ENCODE data around the gene VASP. TPM values are rescaled to one million over a fixed set of nuclear protein-coding genes. Genes with fewer than 3 reads are reported as not detected.
A peak's percentile ranks its signal among the peaks of the same experiment; 100 is the strongest.

Gene VASP
- total and polyA plus RNA-seq, 9 of the 15 experiments (the other 6 are each of a cell fraction or from before 2014, with no cell fraction given) = 16.7 to 261 (median 112) TPM

GRCh38 chr19:45468159-45468651 is 39.1 kb upstream of the VASP start (continued):
- TF ChIP-seq PBX2 (CRISPR knock-in tag; IDR thresholded peaks at IDR 0.05; ENCODE audit: low read depth) (no peak), PBX2 (tag; conservative IDR thresholded peaks at IDR 0.05; ENCODE audit: low read depth) (no peak), TBL1XR1 (IDR thresholded peaks at IDR 0.05; ENCODE audit: low read length in 2 of 2) (0 out of 4 replicates have a peak, but pooled peaks of 1 of the 2 experiments have one; percentile 46), NBN (IDR thresholded peaks at IDR 0.05; ENCODE audit: low read depth) (no peak), SUPT5H (IDR thresholded peaks at IDR 0.05) (0 out of 2 replicates have a peak, but pooled peaks have one; percentile 4), JUNB (CRISPR knock-in tag; conservative IDR thresholded peaks at IDR 0.05) (no peak), MBD2 (IDR thresholded peaks at IDR 0.05; ENCODE audit: borderline replicate concordance, low read depth) (no peak), POLR3A (IDR thresholded peaks at IDR 0.05; ENCODE audit: borderline replicate concordance, extremely low read depth, insufficient read depth, insufficient read length) (no peak), ZFP30 (CRISPR knock-in tag; IDR thresholded peaks at IDR 0.05; ENCODE audit: borderline replicate concordance) (no peak), ZNF766 (CRISPR knock-in tag; conservative IDR thresholded peaks at IDR 0.05) (no peak), SP1 (CRISPR knock-in tag; IDR thresholded peaks at IDR 0.05) (peak; percentile 0; the same call in 1 of the 2 replicates), ZNF165 (CRISPR knock-in tag; IDR thresholded peaks at IDR 0.05; ENCODE audit: borderline replicate concordance) (no peak), RBM39 (optimal IDR thresholded peaks at IDR 0.05; ENCODE audit: low read depth, low read length) (no peak), E2F6 (IDR thresholded peaks at IDR 0.05; ENCODE audit: borderline replicate concordance in 1 of 2, extremely low read depth in 1 of 2, insufficient read depth in 1 of 2, insufficient read length in 1 of 2, low read depth in 1 of 2, low read length in 1 of 2, poor library complexity in 1 of 2, severe bottlenecking in 1 of 2) (peak in 1 of 2 experiments; percentile 1), CTCF (IDR thresholded peaks at IDR 0.05 in 2 of 3, conservative IDR thresholded peaks at IDR 0.05 in 1 of 3; ENCODE audit: insufficient read depth in 2 of 3, low read depth in 1 of 3, low read length in 3 of 3) (0 out of 6 replicates have a peak, but pooled peaks of 1 of the 3 experiments have one; percentile 26), CREB1 (IDR thresholded peaks at IDR 0.05) (no peak), CREB1 (CRISPR knock-in tag; IDR thresholded peaks at IDR 0.05) (no peak), FIP1L1 (IDR thresholded peaks at IDR 0.05; ENCODE audit: low read depth, low read length, poor library complexity, severe bottlenecking) (no peak), GABPB1 (CRISPR knock-in tag; IDR thresholded peaks at IDR 0.05) (0 out of 2 replicates have a peak, but pooled peaks have one; percentile 10), FOS (IDR thresholded peaks at IDR 0.05; ENCODE audit: extremely low read depth, insufficient read length) (no peak), ZBTB2 (IDR thresholded peaks at IDR 0.05) (no peak), NR3C1 (CRISPR knock-in tag; IDR thresholded peaks at IDR 0.05) (no peak)

Data from K562 (cell line).